Activated CD4-positive, alpha-beta T cell treated with anti-CD3 and anti-CD28 coated beads, Interleukin-2, Interleukin-4, amounts not matched to agents 100 ng/mL and 50 ng/mL, durations not matched to agents 16 hours and 8 hours (primary cell): Measurements from ENCODE around the gene USH2A.

Experiments used
- DNase-seq: peaks from one replicate; pipeline ENCODE4 v3.0.0-alpha.2; 2020; ENCODE audit warnings: low spot score

The USH2A gene

GRCh38 chr1:215597961-215598360 is 825.3 kb downstream of the USH2A start:
- DNase-seq: no peak

DNA sequence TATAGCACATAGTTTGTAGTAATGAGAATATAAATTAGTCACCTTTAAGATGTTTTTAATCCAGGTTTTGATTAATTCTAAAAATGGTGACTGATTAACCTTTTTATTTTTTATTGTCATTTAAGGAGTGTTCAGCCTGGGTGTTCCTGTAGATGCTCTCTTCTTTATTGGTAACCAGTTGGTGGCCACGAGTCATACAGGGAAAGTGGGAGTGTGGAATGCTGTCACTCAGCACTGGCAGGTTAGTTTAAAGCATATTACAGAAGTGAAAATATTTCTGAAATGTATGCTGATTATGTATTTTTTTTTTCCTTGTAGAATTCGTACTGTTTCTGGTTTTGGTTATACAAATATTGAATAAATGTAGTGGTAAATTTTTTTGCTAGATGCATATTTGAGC is 828.0 kb downstream of the USH2A start:
- DNase-seq: no peak

DNA sequence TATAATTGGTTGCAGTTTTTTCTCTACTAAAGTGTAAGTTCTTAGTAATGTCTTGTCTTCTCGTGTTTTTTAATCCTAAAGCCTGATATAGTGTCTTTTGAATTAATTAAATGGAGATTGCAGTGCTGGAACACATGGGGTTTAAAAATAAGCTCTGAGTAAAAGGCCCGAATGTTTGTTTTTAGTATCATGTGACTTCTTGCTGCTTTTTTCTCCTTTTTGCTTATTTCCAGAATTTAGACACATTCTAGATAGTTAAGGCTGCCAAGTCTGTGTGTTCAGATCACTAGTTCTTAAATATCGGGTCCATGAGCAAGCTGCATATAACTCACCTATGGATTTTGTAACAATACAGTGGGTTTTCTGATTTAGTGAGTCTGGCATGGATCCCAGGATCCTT is 828.6 kb downstream of the USH2A start:
- no peak for DNase-seq

DNA sequence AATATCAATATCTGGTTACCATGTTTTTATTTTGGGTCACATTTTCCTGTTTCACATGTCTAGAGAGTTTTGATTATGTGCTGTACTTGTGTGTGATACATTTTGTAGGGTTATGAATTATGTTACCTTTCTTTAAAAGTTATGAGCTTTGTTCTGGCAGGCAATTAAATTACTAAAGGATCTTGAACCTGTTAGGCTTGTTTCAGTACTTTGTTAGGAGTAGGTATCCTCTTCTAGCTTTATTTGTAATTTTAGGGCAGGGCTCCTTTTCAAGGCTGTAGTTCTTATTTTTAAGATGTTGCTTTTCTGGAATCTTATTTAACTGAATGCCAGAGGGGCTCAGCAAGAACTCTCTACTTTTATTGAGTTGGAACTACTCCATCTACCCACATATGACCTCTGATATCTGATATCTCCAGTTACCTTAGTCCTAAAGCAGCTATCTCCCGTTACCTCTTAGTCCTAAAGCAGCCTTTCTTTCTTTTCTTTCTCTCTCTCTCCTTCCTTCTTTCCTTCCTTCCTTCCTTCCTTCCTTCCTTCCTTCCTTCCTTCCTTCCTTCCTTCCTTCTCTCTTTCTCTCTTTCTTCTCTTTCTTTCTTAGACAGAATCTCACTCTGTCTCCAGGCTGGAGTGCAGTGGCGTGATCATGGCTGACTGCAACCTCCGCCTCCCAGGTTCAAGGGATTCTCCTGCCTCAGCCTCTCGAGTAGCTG is 832.3 kb downstream of the USH2A start:
- DNase-seq: no peak

DNA sequence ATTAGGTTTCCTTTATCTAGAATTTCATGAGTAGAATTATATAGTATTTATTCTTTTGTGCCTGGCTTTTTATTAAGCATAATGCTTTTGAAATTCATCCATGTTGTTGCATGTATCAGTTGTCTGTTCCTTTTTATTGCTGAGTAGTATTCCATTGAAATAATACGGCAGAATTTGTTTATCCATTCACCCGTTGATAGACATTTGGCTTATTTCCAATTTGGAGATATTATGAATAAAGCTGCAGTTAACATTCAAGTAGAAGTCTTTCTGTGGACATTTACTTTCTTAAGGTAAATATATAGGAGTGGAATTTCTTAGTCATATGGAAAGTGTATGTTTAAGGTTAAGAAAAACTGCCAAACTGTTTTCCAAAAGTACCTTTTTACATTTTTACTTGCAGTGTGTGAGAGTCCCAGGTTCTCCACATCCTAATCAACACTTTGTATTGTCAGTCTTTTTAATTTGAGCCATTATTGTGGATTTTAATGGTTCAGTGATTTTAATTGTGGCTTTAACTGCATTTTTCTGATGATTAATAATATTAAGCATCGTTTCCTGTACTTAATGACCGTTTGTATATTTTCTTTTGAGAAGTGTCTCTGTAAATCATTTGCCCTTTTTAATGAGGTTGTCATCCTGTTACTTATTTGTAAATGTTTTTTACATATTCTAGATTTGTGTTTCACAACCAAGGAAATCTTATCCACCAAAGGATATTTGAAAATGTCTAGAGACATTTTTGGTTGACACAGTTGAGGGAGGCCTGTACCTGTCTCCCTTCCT is 833.4 kb downstream of the USH2A start:
- no peak for DNase-seq

DNA sequence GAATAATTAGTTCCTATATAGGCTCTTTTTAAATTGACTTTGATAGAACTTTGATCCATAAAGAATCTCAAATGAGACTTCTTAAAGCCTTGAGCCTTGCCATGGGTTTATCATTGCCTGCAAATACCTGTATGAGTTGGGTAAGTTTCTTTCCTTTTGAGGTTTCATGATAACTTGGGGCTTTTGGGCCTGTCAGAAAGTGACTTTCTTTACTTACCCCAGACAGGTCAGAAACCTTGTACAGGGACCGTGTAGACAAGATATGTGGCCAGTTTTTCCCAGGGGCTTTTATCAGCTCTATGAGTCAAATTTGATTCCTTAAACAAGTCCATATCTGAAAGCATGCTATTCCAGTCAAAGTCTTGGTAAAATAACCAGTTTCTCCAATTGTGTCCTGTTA is 838.9 kb downstream of the USH2A start:
- DNase-seq: no peak

DNA sequence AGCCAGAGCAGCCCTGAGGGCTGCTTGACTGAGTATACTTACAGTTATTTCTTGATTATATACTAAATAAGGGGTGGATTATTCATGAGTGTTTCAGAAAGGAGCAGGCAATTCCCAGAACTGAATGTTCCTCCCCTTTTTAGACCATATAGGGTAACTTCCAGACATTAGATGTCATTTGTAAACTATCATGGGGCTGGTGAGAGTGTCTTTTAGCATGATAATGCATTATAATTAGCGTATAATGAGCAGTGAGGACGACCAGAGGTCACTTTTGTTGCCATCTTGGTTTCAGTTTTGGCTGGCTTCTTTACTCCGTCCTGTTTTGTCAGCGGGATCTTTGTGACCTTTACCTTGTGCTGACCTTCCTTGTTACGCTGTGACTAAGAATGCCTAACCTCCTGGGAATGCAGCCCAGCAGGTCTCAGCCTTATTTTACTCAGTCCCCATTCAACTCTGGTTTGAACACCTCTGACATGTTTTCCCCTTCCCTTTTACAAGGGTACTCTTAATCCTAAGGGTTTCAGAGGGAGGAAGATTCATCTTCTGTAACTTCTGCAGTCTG is 840.0 kb downstream of the USH2A start:
- no peak for DNase-seq

- DNase-seq: no peak
These were observed 841.4 kb downstream of the USH2A start for GRCh38 chr1:215581896-215582295.
